GM23338 (cell line): Measurements from ENCODE around the gene CYB561D1. TPM values are rescaled to one million over a fixed set of nuclear protein-coding genes. Genes with fewer than 3 reads are reported as not detected.

Source experiments
- ATAC-seq: fragments of 200-7000 bp; cut with Tn5 transposase; 3 replicates; pipeline ENCODE4 v1.9.1; 2020
- DNase-seq: peaks from one replicate; pipeline ENCODE4 v3.0.0-alpha.2; 2015; ENCODE audit warnings: low spot score
- H2AFZ ChIP-seq: fragments of 200-600 bp; sonication (generic); 2 replicates; pipeline ENCODE4 v1.8.0; 2016; ENCODE audit warnings: antibody characterized with exemption, mild to moderate bottlenecking, moderate library complexity
- H3F3A ChIP-seq: fragments of 200-600 bp; sonication (generic); replicated peaks from 2 replicates; pipeline ENCODE4 v1.8.0; 2017; ENCODE audit warnings: antibody characterized with exemption, mixed run types, low read depth
- H3K27ac ChIP-seq: fragments of 200-600 bp; sonication (generic); 2 replicates; pipeline ENCODE4 v1.6.1; 2016; ENCODE audit warnings: low read depth
- H3K27me3 ChIP-seq: fragments of 200-600 bp; sonication (generic); 2 replicates; pipeline ENCODE4 v1.8.0; 2016; ENCODE audit warnings: mild to moderate bottlenecking, mixed run types, moderate library complexity; ENCODE audit not compliant: insufficient read depth
- H3K36me3 ChIP-seq: fragments of 200-600 bp; sonication (generic); 2 replicates; pipeline ENCODE4 v1.8.0; 2016; ENCODE audit warnings: mild to moderate bottlenecking; ENCODE audit not compliant: insufficient read depth
- H3K4me1 ChIP-seq: fragments of 200-600 bp; sonication (generic); 2 replicates; pipeline ENCODE4 v1.8.0; 2016; ENCODE audit warnings: mild to moderate bottlenecking, moderate library complexity; ENCODE audit not compliant: insufficient read depth
- H3K4me2 ChIP-seq: fragments of 200-600 bp; sonication (generic); 2 replicates; pipeline ENCODE4 v1.7.1; 2017; ENCODE audit warnings: mixed run types
- H3K4me3 ChIP-seq: fragments of 200-600 bp; sonication (generic); 2 replicates; pipeline ENCODE4 v1.6.1; 2016; ENCODE audit warnings: mixed run types
- H3K79me2 ChIP-seq: fragments of 200-600 bp; sonication (generic); replicated peaks from 2 replicates; pipeline ENCODE4 v1.8.0; 2017; ENCODE audit warnings: mild to moderate bottlenecking; ENCODE audit not compliant: insufficient read depth
- H3K9me2 ChIP-seq: fragments of 200-600 bp; sonication (generic); 2 replicates; pipeline ENCODE4 v1.8.0; 2017; ENCODE audit not compliant: insufficient read depth
- H4K20me1 ChIP-seq: fragments of 200-600 bp; sonication (generic); replicated peaks from 2 replicates; pipeline ENCODE4 v1.8.0; 2017; ENCODE audit warnings: mild to moderate bottlenecking; ENCODE audit not compliant: insufficient read depth
- H3K27ac Mint-ChIP-seq: 2 replicates; pipeline ENCODE4 v1.8.0; 2020; ENCODE audit warnings: inconsistent platforms, mild to moderate bottlenecking, moderate library complexity, mixed read lengths
- H3K27me3 Mint-ChIP-seq: 3 replicates; pipeline ENCODE4 v1.8.0; 2022; ENCODE audit warnings: low read depth, mild to moderate bottlenecking, moderate library complexity, mixed read lengths, inconsistent platforms; ENCODE audit not compliant: insufficient read depth, poor library complexity
- H3K36me3 Mint-ChIP-seq: 3 replicates; pipeline ENCODE4 v1.8.0; 2021; ENCODE audit warnings: low read depth, mild to moderate bottlenecking, inconsistent platforms, moderate library complexity, mixed read lengths
- H3K4me1 Mint-ChIP-seq: 3 replicates; pipeline ENCODE4 v1.8.0; 2020; ENCODE audit warnings: mild to moderate bottlenecking, inconsistent platforms, mixed read lengths
- H3K4me3 Mint-ChIP-seq: 3 replicates; pipeline ENCODE4 v1.8.0; 2021; ENCODE audit warnings: moderate library complexity, mild to moderate bottlenecking, inconsistent platforms, mixed read lengths
- H3K9me3 Mint-ChIP-seq: 3 replicates; pipeline ENCODE4 v1.8.0; 2020; ENCODE audit warnings: moderate library complexity, mild to moderate bottlenecking, inconsistent platforms, mixed read lengths
- CREB1 ChIP-seq: fragments of 250-450 bp; sonication (Bioruptor Pico); IDR thresholded peaks from 2 replicates; pipeline ENCODE4 v1.5.0; 2020; ENCODE audit warnings: low read depth, mild to moderate bottlenecking, moderate library complexity
- CTCF ChIP-seq, 2 experiments: fragments of 200-600 bp in 1 of 2; sonication (generic) in 1 of 2; conservative IDR thresholded peaks; 2 replicates each; pipeline versions ENCODE4 v1.5.1 to v1.6.1; 2016 to 2017; ENCODE audit warnings: antibody characterized with exemption in 2 of 2, low read depth in 2 of 2, mild to moderate bottlenecking in 2 of 2, moderate library complexity in 1 of 2
- ETS1 ChIP-seq: IDR thresholded peaks from 2 replicates; pipeline ENCODE4 v1.6.1; 2016; ENCODE audit warnings: antibody characterized with exemption
- EZH2 ChIP-seq: fragments of 200-600 bp; sonication (generic); IDR thresholded peaks from one replicate; pipeline ENCODE4 v1.8.0; 2017; ENCODE audit warnings: antibody characterized with exemption, mild to moderate bottlenecking, low read depth; ENCODE audit not compliant: unreplicated experiment
- EZH2phosphoT487 ChIP-seq: fragments of 200-600 bp; sonication (generic); IDR thresholded peaks from one replicate; pipeline ENCODE4 v1.8.1; 2018; ENCODE audit warnings: antibody characterized with exemption; ENCODE audit not compliant: unreplicated experiment
- JUNB ChIP-seq: IDR thresholded peaks from one replicate; pipeline ENCODE4 v1.6.1; 2016; ENCODE audit warnings: antibody characterized with exemption; ENCODE audit not compliant: unreplicated experiment
- NANOG ChIP-seq: IDR thresholded peaks from 2 replicates; pipeline ENCODE4 v1.6.1; 2016; ENCODE audit warnings: antibody characterized with exemption, borderline replicate concordance
- POLR2AphosphoS5 ChIP-seq: IDR thresholded peaks from 2 replicates; pipeline ENCODE4 v1.6.1; 2016; ENCODE audit warnings: antibody characterized with exemption, low read depth
- REST ChIP-seq: IDR thresholded peaks from one replicate; pipeline ENCODE4 v1.6.1; 2018; ENCODE audit warnings: antibody characterized with exemption; ENCODE audit not compliant: unreplicated experiment
- STAT1 ChIP-seq: IDR thresholded peaks from one replicate; pipeline ENCODE4 v1.6.1; 2016; ENCODE audit warnings: antibody characterized with exemption; ENCODE audit not compliant: unreplicated experiment
- ZNF114 ChIP-seq: fragments of 250-450 bp; sonication (Bioruptor Pico); IDR thresholded peaks from 2 replicates; pipeline ENCODE4 v1.5.0; 2020; ENCODE audit warnings: mild to moderate bottlenecking, moderate library complexity
- ZNF331 ChIP-seq: fragments of 250-450 bp; sonication (Bioruptor Pico); IDR thresholded peaks from 2 replicates; pipeline ENCODE4 v1.5.0; 2020; ENCODE audit warnings: low read depth, mild to moderate bottlenecking, moderate library complexity
- ZNF462 ChIP-seq: fragments of 250-450 bp; sonication (Bioruptor Pico); IDR thresholded peaks from 2 replicates; pipeline ENCODE4 v1.5.0; 2020; ENCODE audit warnings: mild to moderate bottlenecking, moderate library complexity
- polyA plus RNA-seq: library from polyadenylated mRNA; unstranded; fragments of >200 nt; fragmentation: Nextera tagmentation; extraction: Ambion mirVana; gene quantifications from 2 replicates; pipeline ENCODE4 v1.2.1, GENCODE V29; 2016
- total RNA-seq: library from RNA; depleted of rRNA; stranded (reverse); fragments of >200 nt; shearing (Covaris generic); gene quantifications from 2 replicates; pipeline ENCODE4 v1.2.3, GENCODE V29; 2014

CYB561D1 gene
- total and polyA plus RNA-seq, 2 experiments from 2014 or later: 0.95 to 2.7 TPM

GRCh38 chr1:109527098-109527811 is 33.4 kb downstream of the CYB561D1 start:
- no peaks in the 10 kb centered on the region for H3K4me1 ChIP-seq
- Mint-ChIP-seq H3K9me3 (no peaks in the 10 kb centered on the region; the same call in 2 of the 3 replicates), H3K27ac (no peak overlapping the region), H3K36me3 (no peaks in the 10 kb centered on the region), H3K4me1 (peaks cover 7% of the 10 kb centered on the region; the same call in 1 of the 3 replicates), H3K27me3 (peaks cover 11% of the 10 kb centered on the region), H3K4me3 (no peak overlapping the region)
- no peaks in the 10 kb centered on the region for H3K9me2 ChIP-seq
- H3K79me2 ChIP-seq: no peaks in the 10 kb centered on the region
- no peak for ATAC-seq
- no peak overlapping the region for H2AFZ ChIP-seq
- TF ChIP-seq CTCF (conservative IDR thresholded peaks at IDR 0.05; ENCODE audit: low read depth in 2 of 2) (no peak), CREB1 (CRISPR knock-in tag) (no peak), EZH2phosphoT487 (no peak), STAT1 (no peak), JUNB (no peak), ZNF114 (CRISPR knock-in tag) (no peak), EZH2 (no peak), ZNF462 (no peak), ETS1 (no peak), ZNF331 (CRISPR knock-in tag) (no peak), NANOG (no peak), POLR2AphosphoS5 (no peak), REST (no peak)
- no peaks in the 10 kb centered on the region for H3K27me3 ChIP-seq
- no peaks in the 10 kb centered on the region for H4K20me1 ChIP-seq
- no peaks in the 10 kb centered on the region for H3K36me3 ChIP-seq
- H3K27ac ChIP-seq: no peak overlapping the region
- H3F3A ChIP-seq: no peaks in the 10 kb centered on the region
- H3K4me3 ChIP-seq: no peak overlapping the region
- DNase-seq: no peak
- no peak overlapping the region for H3K4me2 ChIP-seq
